Bronchial epithelial cell (primary cell): ENCODE results near the gene LTBP1. TPM values are rescaled to one million over a fixed set of nuclear protein-coding genes. Genes with fewer than 3 reads are reported as not detected.

ENCODE experiments used
- DNase-seq: peaks from one replicate; pipeline ENCODE4 v3.0.0-alpha.2; 2010; ENCODE audit warnings: low read depth
- FAIRE-seq: peaks from 2 replicates; lab custom pipeline; 2011; peaks lifted over from hg19 to GRCh38; lab: Jason Lieb, UNC
- H3K27me3 ChIP-seq: 2 replicates; pipeline ENCODE4 v1.5.1; 2011; ENCODE audit warnings: low read length; ENCODE audit not compliant: control insufficient read depth, insufficient read depth
- H3K36me3 ChIP-seq: 2 replicates; pipeline ENCODE4 v1.5.1; 2011; ENCODE audit warnings: low read length; ENCODE audit not compliant: control insufficient read depth, insufficient read depth
- H3K4me3 ChIP-seq: 2 replicates; pipeline ENCODE4 v1.5.1; 2011; ENCODE audit warnings: mild to moderate bottlenecking, low read depth, low read length, control low read depth
- CTCF ChIP-seq: IDR thresholded peaks from 2 replicates; pipeline ENCODE4 v1.5.1; 2011; ENCODE audit warnings: mild to moderate bottlenecking, moderate library complexity, low read length, control low read depth, inconsistent platforms; ENCODE audit not compliant: insufficient read depth, severe bottlenecking
- total RNA-seq: library from RNA; depleted of rRNA; stranded (reverse); fragments of >200 nt; gene quantifications from 2 replicates; pipeline ENCODE4 v1.2.1, GENCODE V29; 2014

LTBP1 gene
- total RNA-seq, 1 donor from 2014 or later, result 6.6 TPM

GRCh38 chr2:33448220-33448899 is 501.6 kb downstream of the LTBP1 start:
- Histone ChIP-seq H3K36me3 (no peaks in the 10 kb centered on the region), H3K4me3 (no peak overlapping the region), H3K27me3 (no peaks in the 10 kb centered on the region)
- FAIRE-seq (no peak), DNase-seq (no peak)
- no peak for TF ChIP-seq CTCF
